BLaER1 treated with 17β-estradiol and CSF1 and Interleukin-3, amounts not matched to agents 10 nM and 100 nM (cell line): ENCODE data around the gene MTMR6.
A peak's percentile ranks its signal among the peaks of the same experiment; 100 is the strongest.

Source experiments
- H3K27ac ChIP-seq, 11 experiments: shearing (Covaris generic); formaldehyde crosslinking; 2 replicates each; pipeline ENCODE4 v1.8.1; 2022
- H3K27me3 ChIP-seq, 11 experiments: shearing (Covaris generic); formaldehyde crosslinking; 2 replicates each; pipeline ENCODE4 v1.8.1; 2022
- H3K36me3 ChIP-seq, 11 experiments: shearing (Covaris generic); formaldehyde crosslinking; 2 replicates each; pipeline ENCODE4 v1.8.1; 2022
- H3K4me1 ChIP-seq, 10 experiments: shearing (Covaris generic); formaldehyde crosslinking; 2 replicates each; pipeline ENCODE4 v1.8.1; 2022
- H3K4me2 ChIP-seq, 11 experiments: shearing (Covaris generic); formaldehyde crosslinking; 2 replicates each; pipeline ENCODE4 v1.8.1; 2022
- H3K4me3 ChIP-seq, 10 experiments: shearing (Covaris generic); formaldehyde crosslinking; 2 replicates each; pipeline ENCODE4 v1.8.1; 2022
- H3K9ac ChIP-seq, 11 experiments: shearing (Covaris generic); formaldehyde crosslinking; 2 replicates each; pipeline ENCODE4 v1.8.1; 2022
- H3K9me3 ChIP-seq, 11 experiments: shearing (Covaris generic); formaldehyde crosslinking; replicated peaks in 1 of 11; 2 replicates each; pipeline ENCODE4 v1.8.1; 2022
- H4K20me1 ChIP-seq, 11 experiments: shearing (Covaris generic); formaldehyde crosslinking; 2 replicates each; pipeline ENCODE4 v1.8.1; 2022
- Cebpa-rat ChIP-seq, 11 experiments: shearing (Covaris generic); IDR thresholded peaks; 2 replicates each; pipeline ENCODE4 v1.8.1; 2022

The MTMR6 gene

DNA sequence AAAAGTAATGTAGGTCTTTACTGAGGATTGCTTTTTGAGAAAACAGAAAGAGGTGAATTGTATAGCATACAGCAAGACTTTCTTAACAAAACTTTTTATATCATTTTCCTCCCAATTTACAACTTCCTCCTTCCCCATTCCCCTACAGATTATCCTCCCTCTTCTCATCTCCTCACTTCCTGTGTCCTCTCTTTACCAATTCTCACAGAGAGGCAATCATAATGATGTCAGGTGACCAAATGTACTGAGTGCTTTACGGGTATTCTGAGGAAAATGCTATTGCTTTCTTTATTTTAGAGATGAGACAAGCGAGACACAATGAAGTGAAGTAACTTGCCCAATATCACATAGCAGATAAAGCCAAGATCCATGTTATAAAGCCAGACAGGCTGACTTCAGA lies 1.7 kb upstream of the MTMR6 start:
- Histone ChIP-seq H3K36me3 (no peaks in the 10 kb centered on the region), H3K4me1 (peaks cover 26 to 75% (median 36%) of the 10 kb centered on the region in 10 experiments), H3K4me3 (no peak overlapping the region), H3K4me2 (peak overlapping the region in 3 of 11 experiments; percentile 50 to 78 (median 77); a peak in 6 of 22 replicates), H4K20me1 (peaks cover 0 to 15% (median 1%) of the 10 kb centered on the region in 11 experiments; a peak in 6 of 22 replicates), H3K9me3 (no peaks in the 10 kb centered on the region), H3K9ac (no peak overlapping the region), H3K27me3 (no peaks in the 10 kb centered on the region), H3K27ac (peak overlapping the region in 3 of 11 experiments; percentile 35 to 37 (median 36); a peak in 4 of 22 replicates)
- no peak for TF ChIP-seq Cebpa-rat (IDR thresholded peaks at IDR 0.05)

DNA sequence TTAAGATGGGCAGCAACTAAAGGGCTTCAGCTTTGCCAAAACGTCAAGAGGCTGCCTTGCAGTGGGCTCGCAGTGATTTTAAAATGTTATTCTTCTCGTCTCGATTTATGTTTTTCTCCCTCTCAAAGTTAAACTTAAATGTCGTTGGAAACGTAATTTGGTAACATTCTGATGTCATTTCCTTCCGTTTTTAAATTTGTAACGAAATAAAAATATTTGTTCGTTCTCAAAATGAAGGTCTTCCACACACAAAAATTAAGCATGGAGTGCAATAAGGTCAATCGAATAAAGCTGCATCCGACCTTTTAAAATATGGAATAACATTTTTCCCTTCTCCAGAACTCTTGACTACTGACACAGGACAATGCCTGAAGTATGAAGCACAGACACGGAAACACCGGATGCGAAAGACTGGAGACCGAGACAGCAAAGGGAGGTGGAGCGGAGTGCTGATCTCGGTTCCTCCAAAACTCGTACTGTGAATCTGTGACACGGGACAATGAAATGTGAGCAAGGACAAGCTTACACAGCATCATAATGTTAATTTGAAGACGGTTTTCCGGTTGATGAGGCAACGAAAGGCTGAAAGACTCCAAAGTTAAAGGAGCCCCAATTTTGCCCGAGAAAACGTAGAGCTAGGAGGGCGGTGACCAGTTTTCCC lies 850 bp downstream of the MTMR6 start:
- no peaks in the 10 kb centered on the region for H3K27me3 ChIP-seq
- H3K9ac ChIP-seq = peak overlapping the region; percentile 84 to 97 (median 93)
- H3K4me1 ChIP-seq = peaks cover 26 to 82% (median 33%) of the 10 kb centered on the region in 10 experiments
- H3K4me3 ChIP-seq = peak overlapping the region; percentile 79 to 99 (median 85)
- peak overlapping the region; percentile 65 to 95 (median 84) for H3K4me2 ChIP-seq
- H3K27ac ChIP-seq = peak overlapping the region; percentile 83 to 96 (median 93)
- TF ChIP-seq Cebpa-rat (IDR thresholded peaks at IDR 0.05) = no peak
- H3K36me3 ChIP-seq = peaks cover 0 to 14% (median 0%) of the 10 kb centered on the region in 11 experiments; a peak in 4 of 22 replicates
- H3K9me3 ChIP-seq = no peaks in the 10 kb centered on the region
- peaks cover 0 to 40% (median 9%) of the 10 kb centered on the region in 11 experiments; a peak in 13 of 22 replicates for H4K20me1 ChIP-seq

DNA sequence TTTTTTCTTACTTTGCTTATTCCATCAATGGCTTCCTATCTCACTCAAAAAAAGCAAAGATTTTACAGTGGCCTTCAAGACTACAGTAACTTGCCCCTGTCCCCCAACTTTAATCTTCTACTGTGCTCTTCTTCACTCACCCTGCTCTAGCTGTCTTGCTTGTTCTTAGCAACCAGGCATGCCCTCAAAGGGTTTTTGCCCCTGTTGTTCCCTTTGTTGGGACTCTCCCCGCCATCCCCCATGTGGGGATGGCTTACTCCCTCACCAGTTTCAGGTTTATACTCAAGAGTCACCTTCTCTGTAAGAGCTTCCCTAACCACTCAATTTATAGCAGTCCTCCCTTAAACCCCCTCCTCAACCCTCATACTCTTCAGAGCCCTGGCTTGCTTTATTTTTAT lies 5.4 kb downstream of the MTMR6 start:
- peak overlapping the region in 1 of 10 experiments; percentile 14; a peak in 1 of 20 replicates for H3K4me3 ChIP-seq

DNA sequence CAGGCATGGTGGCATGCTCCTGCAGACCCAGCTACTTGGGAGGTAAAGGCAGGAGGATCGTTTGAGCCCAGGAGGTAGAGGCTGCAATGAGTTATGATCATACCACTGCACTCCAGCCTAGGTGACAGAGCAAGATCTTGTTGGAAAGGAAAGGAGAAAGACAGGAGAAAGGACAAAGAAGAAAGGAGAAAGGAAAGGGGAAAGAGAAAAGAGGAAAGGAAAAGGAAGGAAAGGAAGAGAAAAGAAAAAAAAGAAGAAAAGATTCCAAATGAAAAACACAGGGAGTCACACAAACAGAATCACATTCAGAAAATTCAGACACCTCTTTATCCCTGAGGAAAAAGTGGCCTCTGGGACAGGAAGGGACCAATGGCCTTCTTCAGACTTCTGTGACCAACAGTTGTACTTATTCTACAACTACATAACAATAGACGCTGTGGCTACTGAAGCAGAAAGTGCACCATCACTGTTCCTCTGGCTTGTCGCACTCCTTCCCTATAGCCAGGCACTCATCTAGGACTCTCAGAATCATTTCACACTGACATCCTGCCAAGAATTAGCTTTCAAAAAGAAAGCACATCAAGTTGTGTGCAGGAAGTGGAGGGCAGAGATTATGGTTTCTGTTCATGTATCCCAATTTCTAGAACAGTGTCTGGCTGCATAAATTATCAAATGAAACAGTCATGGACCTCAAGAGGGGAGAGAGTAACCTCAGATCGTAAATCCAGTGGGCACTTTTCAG lies 5.9 kb downstream of the MTMR6 start:
- Histone ChIP-seq H3K4me2 (peak overlapping the region; percentile 41 to 95 (median 65)), H3K9ac (peak overlapping the region in 8 of 11 experiments; percentile 3 to 70 (median 47); a peak in 11 of 22 replicates), H3K4me1 (peaks cover 26 to 92% (median 45%) of the 10 kb centered on the region in 10 experiments), H3K4me3 (peak overlapping the region in 2 of 10 experiments; percentile 1 to 14; a peak in 1 of 20 replicates), H4K20me1 (peaks cover 0 to 90% (median 32%) of the 10 kb centered on the region in 11 experiments; a peak in 16 of 22 replicates), H3K9me3 (no peaks in the 10 kb centered on the region), H3K27me3 (no peaks in the 10 kb centered on the region), H3K27ac (peak overlapping the region in 9 of 11 experiments; percentile 25 to 78 (median 61); a peak in 18 of 22 replicates), H3K36me3 (peaks cover 0 to 23% (median 7%) of the 10 kb centered on the region in 11 experiments; a peak in 4 of 22 replicates)
- no peak for TF ChIP-seq Cebpa-rat (IDR thresholded peaks at IDR 0.05)

More for the DNA sequence above, 5.4 kb downstream of the MTMR6 start:
- peaks cover 26 to 86% (median 45%) of the 10 kb centered on the region in 10 experiments for H3K4me1 ChIP-seq
- H3K4me2 ChIP-seq = peak overlapping the region; percentile 41 to 95 (median 65)
- H3K27me3 ChIP-seq = no peaks in the 10 kb centered on the region
- TF ChIP-seq Cebpa-rat (IDR thresholded peaks at IDR 0.05) = no peak
- H3K9ac ChIP-seq = peak overlapping the region in 8 of 11 experiments; percentile 3 to 70 (median 47); a peak in 10 of 22 replicates
- H4K20me1 ChIP-seq = peaks cover 0 to 85% (median 27%) of the 10 kb centered on the region in 11 experiments; a peak in 16 of 22 replicates
- no peaks in the 10 kb centered on the region for H3K9me3 ChIP-seq
- H3K27ac ChIP-seq = peak overlapping the region in 9 of 11 experiments; percentile 25 to 78 (median 61); a peak in 16 of 22 replicates
- H3K36me3 ChIP-seq = peaks cover 0 to 23% (median 7%) of the 10 kb centered on the region in 11 experiments; a peak in 4 of 22 replicates

DNA sequence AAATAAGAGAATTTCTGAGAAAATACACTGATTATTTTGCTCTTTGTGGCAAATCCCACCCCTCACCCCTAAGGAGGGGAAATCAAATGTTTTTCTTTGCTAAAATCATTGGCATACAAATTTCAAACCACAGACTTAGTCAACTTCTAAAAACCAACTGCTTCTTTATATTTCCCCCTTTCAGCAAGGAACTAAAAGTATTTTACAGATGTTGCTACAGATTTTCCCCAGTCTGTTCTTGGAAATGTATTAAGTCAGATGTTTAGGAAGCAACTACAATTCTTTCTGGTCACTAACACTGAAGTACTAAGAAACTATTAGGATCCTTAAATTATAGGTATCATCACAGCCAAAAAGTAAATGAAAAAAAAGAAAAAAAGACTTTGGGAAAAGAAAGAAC lies 6.9 kb downstream of the MTMR6 start:
- Histone ChIP-seq H3K4me2 (peak overlapping the region in 7 of 11 experiments; percentile 58 to 95 (median 81); a peak in 13 of 22 replicates), H3K27me3 (no peaks in the 10 kb centered on the region), H3K27ac (peak overlapping the region in 4 of 11 experiments; percentile 50 to 78 (median 67); a peak in 8 of 22 replicates), H3K4me3 (peak overlapping the region in 2 of 10 experiments; percentile 14 to 15; a peak in 2 of 20 replicates), H3K36me3 (peaks cover 0 to 24% (median 7%) of the 10 kb centered on the region in 11 experiments; a peak in 5 of 22 replicates), H3K4me1 (peaks cover 20 to 87% (median 37%) of the 10 kb centered on the region in 10 experiments), H4K20me1 (peaks cover 0 to 92% (median 29%) of the 10 kb centered on the region in 11 experiments; a peak in 16 of 22 replicates), H3K9me3 (no peaks in the 10 kb centered on the region), H3K9ac (peak overlapping the region in 3 of 11 experiments; percentile 4 to 70 (median 50); a peak in 3 of 22 replicates)
- no peak for TF ChIP-seq Cebpa-rat (IDR thresholded peaks at IDR 0.05)

DNA sequence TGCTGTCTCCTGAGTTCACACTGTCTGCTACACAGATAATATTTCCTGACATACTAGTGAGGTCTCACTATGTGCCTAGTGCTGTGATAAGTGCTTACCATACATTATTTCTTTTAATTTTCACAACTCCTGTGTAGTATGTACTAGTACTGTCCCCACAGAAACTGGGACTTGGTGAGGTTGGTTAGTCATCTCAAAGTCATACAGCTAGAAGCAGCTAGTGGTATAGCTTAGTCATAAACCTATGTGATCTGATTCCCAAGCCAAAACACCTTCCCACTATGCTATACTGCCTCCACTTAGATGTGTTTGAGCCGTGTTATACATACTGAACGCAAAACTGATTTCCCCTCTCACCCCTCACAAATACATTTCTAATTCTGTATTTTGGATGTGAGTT lies 10.5 kb downstream of the MTMR6 start:
- Histone ChIP-seq H3K9ac (no peak overlapping the region), H3K4me3 (no peak overlapping the region), H3K36me3 (peaks cover 16 to 46% (median 24%) of the 10 kb centered on the region in 11 experiments; a peak in 21 of 22 replicates), H3K4me2 (no peak overlapping the region), H3K27ac (no peak overlapping the region), H3K9me3 (no peaks in the 10 kb centered on the region), H4K20me1 (peaks cover 0 to 95% (median 25%) of the 10 kb centered on the region in 11 experiments; a peak in 15 of 22 replicates), H3K27me3 (no peaks in the 10 kb centered on the region), H3K4me1 (peaks cover 6 to 50% (median 21%) of the 10 kb centered on the region in 10 experiments)
- TF ChIP-seq Cebpa-rat (IDR thresholded peaks at IDR 0.05) = no peak

DNA sequence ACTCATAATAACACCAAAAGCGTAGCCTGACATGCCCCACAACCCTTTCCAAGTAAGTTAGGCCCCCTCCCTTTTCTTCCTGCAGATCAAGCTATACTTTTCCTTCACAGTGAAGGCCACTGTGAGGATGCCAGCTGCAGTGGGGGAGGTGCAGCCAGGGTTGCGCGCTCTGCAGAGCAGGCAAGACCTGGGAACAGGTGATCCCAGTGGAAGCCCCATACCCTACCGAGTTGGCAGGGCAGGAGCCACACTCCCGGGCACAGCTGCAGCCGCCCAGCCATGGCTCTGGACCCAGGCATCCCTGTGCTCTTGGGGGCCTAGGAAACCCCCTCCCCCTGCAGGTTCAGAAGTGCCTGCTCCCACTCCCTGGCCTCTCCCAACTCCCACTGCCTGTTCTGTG lies 18.7 kb downstream of the MTMR6 start:
- H3K27me3 ChIP-seq = no peaks in the 10 kb centered on the region
- peaks cover 59 to 96% (median 79%) of the 10 kb centered on the region in 11 experiments; a peak in 21 of 22 replicates for H3K36me3 ChIP-seq
- no peak overlapping the region for H3K27ac ChIP-seq
- no peaks in the 10 kb centered on the region for H3K9me3 ChIP-seq
- TF ChIP-seq Cebpa-rat (IDR thresholded peaks at IDR 0.05) = no peak
- peaks cover 5 to 88% (median 16%) of the 10 kb centered on the region in 11 experiments; a peak in 12 of 22 replicates for H4K20me1 ChIP-seq
- no peak overlapping the region for H3K4me3 ChIP-seq
- no peak overlapping the region for H3K9ac ChIP-seq
- peaks cover 0 to 21% (median 7%) of the 10 kb centered on the region in 10 experiments; a peak in 11 of 20 replicates for H3K4me1 ChIP-seq
- H3K4me2 ChIP-seq = peak overlapping the region in 1 of 11 experiments; percentile 12; a peak in 2 of 22 replicates

DNA sequence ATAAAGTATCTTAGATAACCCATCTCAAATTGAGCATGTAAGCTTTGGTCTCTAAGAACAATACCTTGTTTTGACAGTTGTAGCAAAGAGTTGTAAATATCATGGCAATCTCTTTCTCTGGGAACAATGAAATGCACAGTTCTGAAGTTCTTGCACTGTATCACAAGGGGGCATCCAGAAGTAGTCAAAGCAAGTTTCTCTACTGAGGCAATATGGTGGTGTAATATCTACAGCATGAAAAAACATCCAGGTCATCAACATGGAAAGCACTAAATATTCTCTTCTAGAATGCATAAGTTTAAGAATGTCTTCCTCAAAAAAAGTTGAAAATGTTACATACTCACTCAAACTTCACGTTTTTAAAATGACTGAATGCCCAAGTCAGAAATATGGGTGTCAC lies 19.6 kb downstream of the MTMR6 start:
- H3K4me1 ChIP-seq = peaks cover 0 to 21% (median 7%) of the 10 kb centered on the region in 10 experiments; a peak in 11 of 20 replicates
- no peak overlapping the region for H3K9ac ChIP-seq
- peaks cover 59 to 96% (median 81%) of the 10 kb centered on the region in 11 experiments for H3K36me3 ChIP-seq
- H3K9me3 ChIP-seq = no peaks in the 10 kb centered on the region
- H3K4me2 ChIP-seq = no peak overlapping the region
- peaks cover 5 to 91% (median 16%) of the 10 kb centered on the region in 11 experiments; a peak in 12 of 22 replicates for H4K20me1 ChIP-seq
- no peaks in the 10 kb centered on the region for H3K27me3 ChIP-seq
- no peak for TF ChIP-seq Cebpa-rat (IDR thresholded peaks at IDR 0.05)
- no peak overlapping the region for H3K4me3 ChIP-seq
- H3K27ac ChIP-seq = no peak overlapping the region
